Measurements from ENCODE around the gene SAG. TPM values are rescaled to one million over a fixed set of nuclear protein-coding genes. Genes with fewer than 3 reads are reported as not detected.

The SAG gene
- total and polyA plus RNA-seq, 2 experiments from 2014 or later, result not detected

DNA sequence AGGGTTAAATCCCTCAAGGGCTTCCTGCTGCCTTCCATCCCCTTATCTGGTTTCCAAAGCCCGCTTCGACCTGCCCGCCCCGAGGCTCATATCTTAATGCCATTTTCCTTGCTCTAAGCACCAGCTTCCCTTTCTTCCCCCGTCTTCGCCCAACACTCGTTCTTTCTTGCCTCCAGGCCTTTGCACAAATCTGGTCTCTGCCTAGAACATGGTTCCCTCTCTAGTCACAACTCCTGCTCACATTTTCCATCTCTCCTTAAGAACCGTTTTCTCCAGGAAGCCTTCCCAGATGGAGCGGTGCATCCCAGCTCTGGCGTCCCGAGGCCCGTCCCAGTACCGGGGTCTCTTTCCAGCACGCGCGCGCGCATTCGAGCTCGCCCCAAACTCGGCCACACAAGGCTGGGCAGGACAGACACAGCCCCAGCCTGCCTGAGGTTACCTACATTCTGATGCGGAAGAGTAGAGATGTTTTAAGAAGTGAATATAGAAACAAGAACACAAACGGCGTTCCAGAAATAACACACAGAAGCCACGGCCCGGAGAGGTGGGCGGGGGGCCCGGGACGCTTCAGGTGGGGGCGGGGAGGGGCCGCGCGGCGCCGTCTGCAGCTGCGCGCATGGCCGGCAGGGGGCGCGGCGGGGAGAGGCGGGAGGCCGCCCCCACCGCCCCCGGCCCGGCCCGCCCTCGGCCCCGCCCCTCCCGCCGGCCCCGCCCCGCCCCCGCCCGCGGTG lies 46.3 kb downstream of the SAG start, which contains the start of gene DGKD:
Gene DGKD, plus strand, starts transcription at position 726 of the 731 bp plus-strand sequence. CDS start 25 bp downstream, outside the sequence.
- no peak within 1 kb of the TSS for H3K27ac ChIP-seq (ENCODE audit: low read depth)
- peaks cover 5% of the 10 kb centered on the region; the same call in 1 of the 2 replicates for H3K4me1 ChIP-seq (ENCODE audit: insufficient read depth)
- Mint-ChIP-seq H3K9me3 (no peaks in the 10 kb centered on the region; the same call in 2 of the 3 replicates), H3K36me3 (ENCODE audit: low read depth) (no peaks in the 10 kb centered on the region), H3K27ac (peak within 1 kb of the TSS; percentile 54), H3K4me3 (peak within 1 kb of the TSS; percentile 87), H3K4me1 (peaks cover 18% of the 10 kb centered on the region), H3K27me3 (ENCODE audit: insufficient read depth, low read depth, poor library complexity) (peaks cover 30% of the 10 kb centered on the region)
- H2AFZ ChIP-seq, result peak within 1 kb of the TSS; percentile 99
- H4K20me1 ChIP-seq (replicated peaks; ENCODE audit: insufficient read depth), result peaks cover 20% of the 10 kb centered on the region
- TF ChIP-seq ZNF114 (CRISPR knock-in tag; IDR thresholded peaks at IDR 0.05) (no peak), CTCF (conservative IDR thresholded peaks at IDR 0.05; ENCODE audit: low read depth in 2 of 2) (peak; percentile 12 to 49; a peak in 2 of 4 replicates)
- no peaks in the 10 kb centered on the region for H3K9me2 ChIP-seq (ENCODE audit: insufficient read depth)
- H3K27me3 ChIP-seq (ENCODE audit: insufficient read depth), result peaks cover 32% of the 10 kb centered on the region
- peaks cover 34% of the 10 kb centered on the region for H3K79me2 ChIP-seq (replicated peaks; ENCODE audit: insufficient read depth)
- peak within 1 kb of the TSS; percentile 97 for H3K4me2 ChIP-seq
- H3K36me3 ChIP-seq (ENCODE audit: insufficient read depth), result no peaks in the 10 kb centered on the region
- peak; percentile 79 for DNase-seq (ENCODE audit: low spot score)
- H3F3A ChIP-seq (replicated peaks; ENCODE audit: low read depth), result no peaks in the 10 kb centered on the region
- peak; percentile 79 for ATAC-seq
- peak within 1 kb of the TSS; percentile 85 for H3K4me3 ChIP-seq

DNA sequence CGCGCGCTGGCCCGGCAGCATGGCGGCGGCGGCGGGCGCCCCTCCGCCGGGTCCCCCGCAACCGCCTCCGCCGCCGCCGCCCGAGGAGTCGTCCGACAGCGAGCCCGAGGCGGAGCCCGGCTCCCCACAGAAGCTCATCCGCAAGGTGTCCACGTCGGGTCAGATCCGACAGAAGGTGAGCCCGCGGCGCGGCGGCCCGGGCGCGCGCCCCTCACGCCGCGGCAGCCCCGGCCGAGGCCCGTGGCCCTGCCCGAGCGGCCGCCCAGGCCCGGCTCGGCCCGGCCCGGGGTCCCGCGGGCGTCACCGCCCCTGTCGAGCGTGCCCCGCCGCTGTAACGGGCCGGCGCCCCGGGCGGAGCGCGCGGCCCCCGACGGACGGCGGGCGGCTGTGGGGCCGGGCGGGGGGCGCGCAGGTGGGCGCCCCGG lies 46.9 kb downstream of the SAG start:
- ATAC-seq (no peak; the same call in 2 of the 3 replicates), DNase-seq (ENCODE audit: low spot score) (no peak)
- peak overlapping the region; percentile 85; the same call in 1 of the 2 replicates for H3K4me3 ChIP-seq
- TF ChIP-seq EZH2phosphoT487 (IDR thresholded peaks at IDR 0.05; ENCODE audit: unreplicated experiment) (no peak), ZNF114 (CRISPR knock-in tag; IDR thresholded peaks at IDR 0.05) (no peak), JUNB (IDR thresholded peaks at IDR 0.05; ENCODE audit: unreplicated experiment) (no peak), REST (IDR thresholded peaks at IDR 0.05; ENCODE audit: unreplicated experiment) (no peak)
- peaks cover 40% of the 10 kb centered on the region for H3K79me2 ChIP-seq (replicated peaks; ENCODE audit: insufficient read depth)
- H3K36me3 Mint-ChIP-seq (ENCODE audit: low read depth), result no peaks in the 10 kb centered on the region
- H3K4me3 Mint-ChIP-seq, result no peak overlapping the region
- no peaks in the 10 kb centered on the region for H3K9me2 ChIP-seq (ENCODE audit: insufficient read depth)
- no peak overlapping the region for H3K4me2 ChIP-seq
- peaks cover 30% of the 10 kb centered on the region for H3K27me3 Mint-ChIP-seq (ENCODE audit: insufficient read depth, low read depth, poor library complexity)
- no peak overlapping the region for H3K27ac ChIP-seq (ENCODE audit: low read depth)
- H3K9me3 Mint-ChIP-seq, result no peaks in the 10 kb centered on the region; the same call in 2 of the 3 replicates
- H4K20me1 ChIP-seq (replicated peaks; ENCODE audit: insufficient read depth), result peaks cover 20% of the 10 kb centered on the region
- H3F3A ChIP-seq (replicated peaks; ENCODE audit: low read depth), result no peaks in the 10 kb centered on the region
- H3K27me3 ChIP-seq (ENCODE audit: insufficient read depth), result peaks cover 32% of the 10 kb centered on the region
- peaks cover 5% of the 10 kb centered on the region; the same call in 1 of the 2 replicates for H3K4me1 ChIP-seq (ENCODE audit: insufficient read depth)
- no peak overlapping the region for H2AFZ ChIP-seq
- H3K36me3 ChIP-seq (ENCODE audit: insufficient read depth), result no peaks in the 10 kb centered on the region
- H3K4me1 Mint-ChIP-seq, result peaks cover 18% of the 10 kb centered on the region
- H3K27ac Mint-ChIP-seq, result no peak overlapping the region
